ENCODE measurements around the gene LIF.

The LIF gene

DNA sequence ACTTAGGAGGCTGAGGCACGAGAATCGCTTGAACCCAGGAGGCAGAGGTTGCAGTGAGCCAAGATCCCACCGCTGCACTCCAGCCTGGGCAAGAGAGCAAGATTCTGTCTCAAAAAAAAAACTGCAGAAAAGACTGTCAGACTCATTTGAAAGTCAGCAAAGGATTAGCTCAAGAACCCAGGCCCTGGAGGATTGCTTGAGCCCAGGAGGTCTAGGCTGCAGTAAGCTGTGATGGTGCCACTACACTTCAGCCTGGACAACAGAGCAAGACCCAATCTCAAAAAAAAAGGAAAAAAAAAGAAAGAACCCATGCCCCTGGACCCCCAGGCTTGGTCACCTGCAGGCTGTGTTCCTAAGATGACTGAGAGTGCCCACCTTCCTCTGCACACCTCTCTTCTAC lies 16.2 kb downstream of the LIF start:
- TF ChIP-seq, protein P1, sequence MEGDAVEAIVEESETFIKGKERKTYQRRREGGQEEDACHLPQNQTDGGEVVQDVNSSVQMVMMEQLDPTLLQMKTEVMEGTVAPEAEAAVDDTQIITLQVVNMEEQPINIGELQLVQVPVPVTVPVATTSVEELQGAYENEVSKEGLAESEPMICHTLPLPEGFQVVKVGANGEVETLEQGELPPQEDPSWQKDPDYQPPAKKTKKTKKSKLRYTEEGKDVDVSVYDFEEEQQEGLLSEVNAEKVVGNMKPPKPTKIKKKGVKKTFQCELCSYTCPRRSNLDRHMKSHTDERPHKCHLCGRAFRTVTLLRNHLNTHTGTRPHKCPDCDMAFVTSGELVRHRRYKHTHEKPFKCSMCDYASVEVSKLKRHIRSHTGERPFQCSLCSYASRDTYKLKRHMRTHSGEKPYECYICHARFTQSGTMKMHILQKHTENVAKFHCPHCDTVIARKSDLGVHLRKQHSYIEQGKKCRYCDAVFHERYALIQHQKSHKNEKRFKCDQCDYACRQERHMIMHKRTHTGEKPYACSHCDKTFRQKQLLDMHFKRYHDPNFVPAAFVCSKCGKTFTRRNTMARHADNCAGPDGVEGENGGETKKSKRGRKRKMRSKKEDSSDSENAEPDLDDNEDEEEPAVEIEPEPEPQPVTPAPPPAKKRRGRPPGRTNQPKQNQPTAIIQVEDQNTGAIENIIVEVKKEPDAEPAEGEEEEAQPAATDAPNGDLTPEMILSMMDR (conservative IDR thresholded peaks at IDR 0.05; ENCODE audit: low read length): no peak
- H3K4me3 ChIP-seq (ENCODE audit: low read length): no peak overlapping the region
- DNase-seq (ENCODE audit: low read depth): no peak

DNA sequence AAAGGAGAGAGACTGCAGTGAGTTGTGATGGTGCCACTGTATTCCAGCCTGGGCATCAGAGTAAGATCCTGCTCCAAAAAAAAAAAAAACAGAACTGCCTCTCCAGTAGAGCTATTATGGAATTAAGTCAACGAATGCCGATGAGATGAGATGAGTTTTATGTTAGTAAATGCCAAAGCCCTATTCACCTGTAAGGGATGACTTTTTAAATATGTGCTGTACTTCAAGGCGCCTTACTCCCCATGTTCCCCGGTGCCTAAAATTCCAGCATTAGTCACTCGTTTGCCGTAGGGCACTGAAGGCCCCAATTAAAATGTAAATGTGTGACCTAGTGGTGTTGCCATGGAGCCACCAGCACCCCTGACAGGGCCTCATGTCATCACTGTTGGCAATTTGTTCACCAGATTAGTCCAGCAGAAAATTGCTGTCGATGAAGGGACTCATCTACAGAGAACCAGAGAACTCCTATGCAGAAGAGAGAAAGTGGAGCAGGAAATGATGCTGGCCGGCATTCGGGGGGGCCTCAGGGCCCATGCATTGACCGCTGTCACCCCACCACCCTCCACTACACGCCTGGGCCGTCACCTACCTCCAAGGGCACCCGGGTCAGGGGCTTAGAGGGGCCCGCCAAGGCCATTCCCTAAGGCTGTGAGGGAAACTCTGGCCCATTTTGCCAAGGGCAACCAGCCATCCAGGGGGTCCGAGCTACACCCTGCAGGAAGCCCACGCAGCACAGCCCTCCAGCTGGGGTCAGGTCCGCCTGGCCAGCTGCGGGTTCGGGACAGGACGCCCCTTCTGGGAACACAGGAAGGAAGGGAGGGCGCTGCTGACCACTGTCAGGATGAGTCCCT lies 17.8 kb downstream of the LIF start:
- H3K4me3 ChIP-seq (ENCODE audit: low read length): no peak overlapping the region
- no peak for DNase-seq (ENCODE audit: low read depth)
- TF ChIP-seq, protein P1 (conservative IDR thresholded peaks at IDR 0.05; ENCODE audit: low read length): no peak

DNA sequence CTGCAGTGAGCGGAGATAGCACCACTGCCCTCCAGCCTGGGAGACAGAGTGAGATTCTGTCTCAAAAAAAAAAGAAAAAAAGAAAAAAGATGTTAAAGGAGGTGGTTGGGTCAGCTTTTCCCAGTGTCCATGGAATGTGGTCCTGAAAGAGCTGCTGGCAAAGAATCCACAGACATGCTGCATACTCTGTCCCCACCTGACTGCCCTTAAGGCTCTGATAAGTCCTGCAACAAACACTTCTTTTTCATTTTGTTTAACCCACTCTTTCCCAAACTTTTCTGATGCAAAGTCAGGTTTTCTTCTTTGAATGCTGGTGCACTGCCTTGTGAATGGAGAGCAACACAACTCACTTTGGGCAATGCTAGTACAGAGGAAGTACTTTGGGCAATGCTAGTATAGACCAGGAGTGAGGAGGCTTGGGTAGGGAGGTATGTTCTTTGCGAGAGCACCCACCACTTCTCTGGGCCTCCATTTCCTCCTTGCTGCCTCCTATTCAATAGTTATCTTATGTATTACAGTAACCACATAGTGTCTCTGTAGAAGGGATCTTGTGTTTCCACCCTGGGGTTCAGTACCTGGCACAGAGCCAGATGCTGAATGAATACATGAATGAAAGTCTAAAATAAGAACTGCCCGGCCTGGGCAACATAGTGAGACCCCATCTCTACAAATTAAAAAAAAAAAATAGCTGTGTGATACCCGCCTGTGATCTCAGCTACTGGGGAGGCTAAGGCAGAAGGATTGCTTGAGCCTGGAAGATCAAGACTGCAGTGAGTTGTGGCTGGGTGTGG lies 18.9 kb downstream of the LIF start:
- DNase-seq (ENCODE audit: low read depth): no peak
- H3K4me3 ChIP-seq (ENCODE audit: low read length): no peak overlapping the region
- TF ChIP-seq, protein P1 (conservative IDR thresholded peaks at IDR 0.05; ENCODE audit: low read length): no peak

DNA sequence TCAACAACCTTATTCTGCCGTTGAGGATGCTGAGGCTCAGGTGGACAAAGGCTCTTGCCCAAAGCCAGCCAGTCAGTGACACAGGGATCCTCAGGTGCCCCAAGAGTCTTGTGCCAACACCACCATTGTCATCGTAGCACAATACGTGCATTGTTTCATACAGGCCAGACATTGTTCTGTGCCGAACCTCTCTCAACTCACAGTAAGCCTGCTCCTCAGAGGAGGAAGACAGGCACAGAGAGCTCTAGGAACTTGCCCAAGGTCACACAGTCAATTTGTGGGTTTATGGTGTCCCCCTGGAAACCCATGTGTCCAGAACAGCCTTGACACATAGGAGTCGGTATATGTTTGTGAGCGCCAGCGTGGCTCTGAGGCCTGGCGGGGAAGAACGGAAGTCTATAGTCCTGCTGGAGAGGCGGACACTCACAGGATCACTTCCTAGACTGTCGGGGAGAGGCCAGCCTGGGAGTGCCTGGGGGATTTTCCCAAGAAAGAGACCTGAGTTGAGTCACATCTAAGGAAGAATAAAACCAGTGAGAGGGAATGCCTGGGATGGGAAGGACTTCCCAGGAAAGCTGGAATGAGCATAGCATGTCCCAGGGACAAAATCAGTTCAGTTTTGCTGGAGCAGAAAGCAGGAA lies 20.2 kb downstream of the LIF start:
- TF ChIP-seq, protein P1 (conservative IDR thresholded peaks at IDR 0.05; ENCODE audit: low read length): no peak
- no peak overlapping the region for H3K4me3 ChIP-seq (ENCODE audit: low read length)
- DNase-seq (ENCODE audit: low read depth): no peak

DNA sequence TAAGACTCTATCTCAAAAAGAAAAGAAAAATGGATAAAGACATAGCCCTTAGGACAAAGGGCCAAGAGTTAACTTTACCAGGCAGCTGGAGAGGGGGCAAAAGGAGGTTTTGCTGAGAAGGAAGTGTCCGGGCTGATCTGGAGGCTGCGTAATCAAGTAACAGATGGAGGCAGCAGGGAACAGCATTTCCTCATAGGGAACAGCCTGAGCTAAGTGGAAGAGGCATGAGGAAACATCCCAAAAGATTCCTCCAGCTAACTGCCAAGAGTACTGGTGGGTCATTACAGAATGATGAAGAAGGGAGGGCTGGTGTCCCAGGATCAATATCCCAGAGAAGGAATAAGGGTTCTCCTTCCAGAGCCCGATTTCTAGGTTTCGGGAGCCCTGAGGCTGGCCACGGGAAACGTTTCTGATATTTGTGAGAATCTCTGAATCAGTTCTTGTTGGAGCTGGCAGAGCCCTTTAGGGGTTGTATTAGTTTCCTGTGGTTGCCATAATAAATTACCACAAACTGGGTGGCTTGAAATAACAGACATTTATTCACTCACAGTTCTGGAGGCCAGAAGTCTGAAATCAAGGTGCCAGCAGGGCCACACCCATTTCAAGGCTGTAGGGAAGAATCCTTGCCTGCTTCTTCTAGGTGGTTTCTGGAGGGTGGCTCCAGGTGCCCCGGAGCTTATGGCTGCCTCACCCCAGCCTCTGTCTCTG lies 21.2 kb downstream of the LIF start:
- TF ChIP-seq, protein P1 (conservative IDR thresholded peaks at IDR 0.05; ENCODE audit: low read length): no peak
- DNase-seq (ENCODE audit: low read depth): no peak
- no peak overlapping the region for H3K4me3 ChIP-seq (ENCODE audit: low read length)

GRCh38 chr22:30224161-30224857 lies 22.2 kb downstream of the LIF start:
- TF ChIP-seq, protein P1 (conservative IDR thresholded peaks at IDR 0.05; ENCODE audit: low read length): no peak
- no peak overlapping the region for H3K4me3 ChIP-seq (ENCODE audit: low read length)
- no peak for DNase-seq (ENCODE audit: low read depth)
